B cell (primary cell): ENCODE measurements around the gene PLSCR5. TPM values are rescaled to one million over a fixed set of nuclear protein-coding genes. Genes with fewer than 3 reads are reported as not detected.

ENCODE experiments used
- ATAC-seq: fragments of 200-7000 bp; cut with Tn5 transposase; one replicate; pipeline ENCODE4 v1.10.0; 2021; ENCODE audit warnings: low read depth, mild to moderate bottlenecking, moderate number of reproducible peaks, moderate library complexity
- CTCF ChIA-PET: fragments of 350-600 bp; sonication (Branson Sonifier 250); formaldehyde crosslinking; loops from one replicate; lab custom pipeline; 2021; ENCODE audit warnings: antibody characterized with exemption, inconsistent platforms; lab: Charles Lee
- POLR2A ChIA-PET: fragments of 350-600 bp; sonication (Branson Sonifier 250); formaldehyde crosslinking; loops from one replicate; lab custom pipeline; 2021; ENCODE audit warnings: antibody characterized with exemption; lab: Charles Lee
- DNase-seq: peaks from one replicate; pipeline ENCODE4 v3.0.0; 2013
- H2AFZ ChIP-seq: 2 replicates; pipeline ENCODE4 v1.6.1; 2012; ENCODE audit warnings: mild to moderate bottlenecking, low read depth, low read length; ENCODE audit not compliant: insufficient read depth, poor library complexity, severe bottlenecking
- H3K27ac ChIP-seq, 2 donors: 1 replicate in 1 of 2; 2 replicates in 1 of 2; pipeline ENCODE4 v1.5.1; 2012 to 2013; ENCODE audit warnings: low read length in 2 of 2, mild to moderate bottlenecking in 2 of 2, moderate library complexity in 1 of 2
- H3K27me3 ChIP-seq, 4 experiments: fragments of 200-600 bp in 1 of 4; sonication (generic) in 1 of 4; replicated peaks in 1 of 4; 1 replicate in 2 of 4; 2 replicates in 2 of 4; pipeline versions ENCODE4 v1.6.1 to v1.7.0; 2013 to 2016; ENCODE audit warnings: low read length in 3 of 4, mild to moderate bottlenecking in 2 of 4, mixed read lengths in 1 of 4, moderate library complexity in 1 of 4; ENCODE audit not compliant: insufficient read depth in 4 of 4, control insufficient read depth in 3 of 4; ENCODE audit errors: control extremely low read depth in 1 of 4
- H3K36me3 ChIP-seq, 2 experiments: replicated peaks in 1 of 2; 1 replicate in 1 of 2; 2 replicates in 1 of 2; pipeline versions ENCODE4 v1.6.1 to v1.7.1; 2013; ENCODE audit warnings: low read length in 1 of 2; ENCODE audit not compliant: insufficient read depth in 2 of 2, control insufficient read depth in 1 of 2; ENCODE audit errors: control extremely low read depth in 1 of 2, extremely low read depth in 1 of 2
- H3K4me1 ChIP-seq, 2 donors: fragments of 200-600 bp in 1 of 2; sonication (generic) in 1 of 2; 1 replicate in 1 of 2; 2 replicates in 1 of 2; pipeline versions ENCODE4 v1.5.1 to v1.6.1; 2013 to 2017; ENCODE audit warnings: low read length in 2 of 2; ENCODE audit not compliant: control insufficient read depth in 2 of 2, insufficient read depth in 2 of 2
- H3K4me2 ChIP-seq: replicated peaks from 2 replicates; pipeline ENCODE3; 2012; ENCODE audit warnings: mild to moderate bottlenecking, low read depth, low read length; ENCODE audit not compliant: poor library complexity, severe bottlenecking
- H3K4me3 ChIP-seq, 5 experiments: fragments of 200-600 bp in 1 of 5; sonication (generic) in 1 of 5; 1 replicate in 3 of 5; 2 replicates in 2 of 5; pipeline versions ENCODE4 v1.5.1 to v1.7.0; 2011 to 2016; ENCODE audit warnings: low read length in 4 of 5, mild to moderate bottlenecking in 4 of 5, low read depth in 2 of 5, control low read depth in 1 of 5, moderate library complexity in 1 of 5; ENCODE audit not compliant: insufficient read depth in 1 of 5; ENCODE audit errors: control extremely low read depth in 1 of 5, extremely low read depth in 1 of 5
- H3K79me2 ChIP-seq: fragments of 200-600 bp; sonication (generic); one replicate; pipeline ENCODE4 v1.6.0; 2016; ENCODE audit warnings: low read length; ENCODE audit not compliant: control insufficient read depth, insufficient read depth
- H3K9ac ChIP-seq: fragments of 200-600 bp; sonication (generic); 2 replicates; pipeline ENCODE4 v1.6.1; 2017; ENCODE audit warnings: mild to moderate bottlenecking, low read length, moderate library complexity
- H3K9me3 ChIP-seq, 3 donors: one replicate each; pipeline versions ENCODE4 v1.6.1 to v1.7.1; 2013; ENCODE audit warnings: low read length in 2 of 3; ENCODE audit not compliant: control insufficient read depth in 2 of 3, insufficient read depth in 1 of 3; ENCODE audit errors: control extremely low read depth in 1 of 3
- H4K20me1 ChIP-seq: 2 replicates; pipeline ENCODE4 v1.6.0; 2012; ENCODE audit warnings: mild to moderate bottlenecking, low read length; ENCODE audit not compliant: insufficient read depth, control insufficient read depth, poor library complexity, severe bottlenecking
- H3K27ac Mint-ChIP-seq: one replicate; pipeline ENCODE4 v1.8.0; 2021; ENCODE audit warnings: mixed read lengths
- H3K27me3 Mint-ChIP-seq: one replicate; pipeline ENCODE4 v1.8.0; 2021; ENCODE audit warnings: mixed read lengths
- H3K4me1 Mint-ChIP-seq: one replicate; pipeline ENCODE4 v1.8.0; 2021; ENCODE audit warnings: mixed read lengths
- H3K4me3 Mint-ChIP-seq: one replicate; pipeline ENCODE4 v1.8.0; 2021; ENCODE audit warnings: mixed read lengths
- H3K9me3 Mint-ChIP-seq: one replicate; pipeline ENCODE4 v1.8.0; 2022; ENCODE audit warnings: mixed read lengths; ENCODE audit not compliant: insufficient read depth
- CTCF ChIP-seq: fragments of 200-600 bp; IDR thresholded peaks from one replicate; pipeline ENCODE4 v1.8.0; 2022; ENCODE audit warnings: antibody characterized with exemption, mild to moderate bottlenecking
- EZH2 ChIP-seq: IDR thresholded peaks from 2 replicates; pipeline ENCODE4 v1.6.1; 2012; ENCODE audit warnings: borderline replicate concordance, low read depth, mild to moderate bottlenecking, moderate library complexity, low read length; ENCODE audit not compliant: insufficient read depth, poor library complexity, severe bottlenecking
- WGBS: methylation state at CpG from one replicate; pipeline ENCODE4 v1.1.5; 2013; ENCODE audit warnings: missing lambda C conversion rate; ENCODE audit not compliant: insufficient coverage; 5-methylcytosine and 5-hydroxymethylcytosine counted together
- intact Hi-C: fragments of 100-400 bp; cut with micrococcal nuclease; formaldehyde crosslinking; loops from one replicate; pipeline ENCODE4 v1.10.0; 2022
- polyA plus RNA-seq: library from polyadenylated mRNA; depleted of rRNA; stranded (reverse); fragments of >200 nt; gene quantifications from 2 replicates; pipeline ENCODE4 v1.2.3, GENCODE V29; 2012
- total RNA-seq, 2 donors: library from RNA; stranded (reverse); fragments of 120-200 nt in 1 of 2; gene quantifications; 1 replicate in 1 of 2; 2 replicates in 1 of 2; pipeline versions ENCODE4 v1.2.3 to v1.2.4, GENCODE V29; 2013 to 2022

Gene PLSCR5
- total and polyA plus RNA-seq, 2 donors (not counting 1 experiment from before 2014, with no cell fraction given): not detected

GRCh38 chr3:146566138-146566537, 39.0 kb downstream of the PLSCR5 start:
- no peak overlapping the region for H3K4me3 ChIP-seq
- H3K4me1 ChIP-seq: no peaks in the 10 kb centered on the region
- ChIA-PET CTCF (interaction anchor here (3.3 kb wide), 1 partner anchor 11 kb away, joined by 16 read pairs; no protein-coding TSS in a partner anchor), POLR2A (no interaction called here)
- H3K9ac ChIP-seq: no peak overlapping the region
- H3K79me2 ChIP-seq: no peaks in the 10 kb centered on the region
- no peaks in the 10 kb centered on the region for H3K9me3 Mint-ChIP-seq
- TF ChIP-seq EZH2 (no peak), CTCF (no peak)
- H3K27ac ChIP-seq: no peak overlapping the region
- no peak overlapping the region for H3K27ac Mint-ChIP-seq
- H3K27me3 Mint-ChIP-seq: peaks cover 6% of the 10 kb centered on the region
- DNase-seq (no peak), ATAC-seq (no peak)
- H3K27me3 ChIP-seq: no peaks in the 10 kb centered on the region
- intact Hi-C loops: no loop called here
- H3K4me2 ChIP-seq: no peak overlapping the region
- no peaks in the 10 kb centered on the region for H3K9me3 ChIP-seq
- no peaks in the 10 kb centered on the region for H3K4me1 Mint-ChIP-seq
- H3K36me3 ChIP-seq: no peaks in the 10 kb centered on the region
- H3K4me3 Mint-ChIP-seq: no peak overlapping the region
- no peaks in the 10 kb centered on the region for H4K20me1 ChIP-seq
- no peak overlapping the region for H2AFZ ChIP-seq

- DNase-seq (no peak), ATAC-seq (no peak)
- H3K27ac ChIP-seq: no peak overlapping the region
- no peaks in the 10 kb centered on the region for H3K79me2 ChIP-seq
- no peaks in the 10 kb centered on the region for H4K20me1 ChIP-seq
- H3K4me2 ChIP-seq: no peak overlapping the region
- H3K9me3 ChIP-seq: peaks cover 0 to 1% (median 0%) of the 10 kb centered on the region in 3 donors
- no peak overlapping the region for H3K4me3 Mint-ChIP-seq
- peaks cover 6% of the 10 kb centered on the region for H3K27me3 Mint-ChIP-seq
- TF ChIP-seq EZH2 (no peak), CTCF (no peak)
- intact Hi-C loops: no loop called here
- H3K27ac Mint-ChIP-seq: no peak overlapping the region
- no peaks in the 10 kb centered on the region for H3K4me1 ChIP-seq
- no peak overlapping the region for H3K9ac ChIP-seq
- POLR2A ChIA-PET: no interaction called here
- no peaks in the 10 kb centered on the region for H3K9me3 Mint-ChIP-seq
- H3K4me1 Mint-ChIP-seq: no peaks in the 10 kb centered on the region
- no peak overlapping the region for H3K4me3 ChIP-seq
- H3K27me3 ChIP-seq: no peaks in the 10 kb centered on the region
- H3K36me3 ChIP-seq: no peaks in the 10 kb centered on the region
- no peak overlapping the region for H2AFZ ChIP-seq
- WGBS: 83% methylated on average over 1 of the region's 1 CpG
- CTCF ChIA-PET: no interaction called here
Observed at GRCh38 chr3:146561879-146562278, 43.3 kb downstream of the PLSCR5 start.
